ENCODE results near the gene OCSTAMP.
A peak's percentile ranks its signal among the peaks of the same experiment; 100 is the strongest.

Gene OCSTAMP

DNA sequence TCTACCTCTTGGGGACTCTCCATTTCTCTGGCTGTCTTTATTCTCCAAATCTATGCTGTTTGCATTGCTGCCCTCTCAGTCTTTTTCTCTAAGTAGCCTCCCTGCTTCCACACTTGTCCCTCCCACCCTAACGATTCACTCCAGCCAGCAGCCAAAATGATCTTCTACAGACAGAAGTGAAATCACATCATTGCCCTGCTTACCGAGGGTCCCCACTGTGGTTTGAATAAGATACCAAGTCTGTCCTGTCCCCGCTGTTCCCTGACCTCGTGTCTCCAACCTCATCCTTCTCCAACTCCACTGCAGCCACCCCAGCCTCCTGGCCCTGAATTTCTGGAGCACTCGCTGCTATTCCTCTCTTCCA is 11.5 kb upstream of the OCSTAMP start:
- H3K4me3 ChIP-seq (replicated peaks; ENCODE audit: low read depth, low read length): no peak overlapping the region
- TF ChIP-seq, protein P1, sequence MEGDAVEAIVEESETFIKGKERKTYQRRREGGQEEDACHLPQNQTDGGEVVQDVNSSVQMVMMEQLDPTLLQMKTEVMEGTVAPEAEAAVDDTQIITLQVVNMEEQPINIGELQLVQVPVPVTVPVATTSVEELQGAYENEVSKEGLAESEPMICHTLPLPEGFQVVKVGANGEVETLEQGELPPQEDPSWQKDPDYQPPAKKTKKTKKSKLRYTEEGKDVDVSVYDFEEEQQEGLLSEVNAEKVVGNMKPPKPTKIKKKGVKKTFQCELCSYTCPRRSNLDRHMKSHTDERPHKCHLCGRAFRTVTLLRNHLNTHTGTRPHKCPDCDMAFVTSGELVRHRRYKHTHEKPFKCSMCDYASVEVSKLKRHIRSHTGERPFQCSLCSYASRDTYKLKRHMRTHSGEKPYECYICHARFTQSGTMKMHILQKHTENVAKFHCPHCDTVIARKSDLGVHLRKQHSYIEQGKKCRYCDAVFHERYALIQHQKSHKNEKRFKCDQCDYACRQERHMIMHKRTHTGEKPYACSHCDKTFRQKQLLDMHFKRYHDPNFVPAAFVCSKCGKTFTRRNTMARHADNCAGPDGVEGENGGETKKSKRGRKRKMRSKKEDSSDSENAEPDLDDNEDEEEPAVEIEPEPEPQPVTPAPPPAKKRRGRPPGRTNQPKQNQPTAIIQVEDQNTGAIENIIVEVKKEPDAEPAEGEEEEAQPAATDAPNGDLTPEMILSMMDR (IDR thresholded peaks at IDR 0.05; ENCODE audit: low read length, missing control alignments): no peak
- no peak for DNase-seq (ENCODE audit: low read depth)

DNA sequence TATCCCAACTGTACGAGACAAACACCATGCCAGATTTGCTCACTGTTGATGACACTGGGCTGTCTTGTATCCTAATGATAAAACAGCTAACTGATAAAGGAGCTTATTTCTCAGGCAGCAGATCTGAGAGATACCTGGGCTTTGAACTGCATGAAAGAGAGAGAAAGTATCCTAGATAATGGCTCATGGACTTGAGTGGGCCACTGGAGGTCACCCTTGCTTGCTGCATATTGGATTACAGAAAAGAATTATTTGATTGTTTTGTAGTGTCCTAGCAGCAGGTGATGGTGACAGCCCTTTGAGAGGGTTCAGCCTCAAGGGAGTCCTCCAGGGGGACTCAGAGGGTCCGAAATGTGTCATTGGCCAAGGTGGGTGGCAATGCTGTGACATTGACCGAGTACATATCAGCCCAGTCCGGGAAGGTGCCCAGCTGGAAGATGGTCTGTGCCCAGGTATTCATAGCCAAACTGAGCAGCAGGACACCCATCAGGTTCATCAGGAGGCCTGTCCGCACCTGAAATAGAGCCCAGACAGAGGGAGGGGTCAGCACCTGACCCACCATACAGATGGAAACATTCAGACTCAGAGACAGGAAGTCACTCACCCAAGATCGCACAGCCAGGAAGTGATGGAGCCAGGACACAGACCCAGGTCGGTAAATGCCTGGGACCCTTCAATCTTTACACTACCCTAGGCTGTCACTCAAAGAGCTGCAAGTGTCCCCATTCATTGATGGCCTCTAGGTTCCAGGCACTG is 9.4 kb upstream of the OCSTAMP start:
- no peak for DNase-seq (ENCODE audit: low read depth)
- H3K4me3 ChIP-seq (replicated peaks; ENCODE audit: low read depth, low read length): no peak overlapping the region
- TF ChIP-seq, protein P1 (IDR thresholded peaks at IDR 0.05; ENCODE audit: low read length, missing control alignments): no peak

DNA sequence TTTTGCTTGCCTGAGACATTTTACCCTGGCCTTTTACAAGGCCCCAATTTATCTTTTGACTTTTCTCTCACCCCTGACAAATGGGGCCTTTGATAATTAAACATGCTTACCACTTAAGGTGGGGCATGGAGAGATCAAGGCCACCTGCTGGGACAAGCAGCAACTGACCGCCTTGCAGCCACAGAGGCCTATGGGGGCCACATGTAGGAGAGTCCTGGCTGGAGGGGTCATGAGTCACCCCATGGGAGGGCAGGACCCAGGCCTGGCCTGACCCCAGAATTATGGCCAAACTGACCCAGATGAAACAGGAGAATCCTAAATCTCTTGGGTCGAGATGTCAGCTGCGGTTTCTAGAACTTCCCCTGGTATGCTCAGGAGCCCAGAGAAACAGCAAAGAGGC is 8.5 kb upstream of the OCSTAMP start:
- DNase-seq (ENCODE audit: low read depth): no peak
- TF ChIP-seq, protein P1 (IDR thresholded peaks at IDR 0.05; ENCODE audit: low read length, missing control alignments): no peak
- no peak overlapping the region for H3K4me3 ChIP-seq (replicated peaks; ENCODE audit: low read depth, low read length)

DNA sequence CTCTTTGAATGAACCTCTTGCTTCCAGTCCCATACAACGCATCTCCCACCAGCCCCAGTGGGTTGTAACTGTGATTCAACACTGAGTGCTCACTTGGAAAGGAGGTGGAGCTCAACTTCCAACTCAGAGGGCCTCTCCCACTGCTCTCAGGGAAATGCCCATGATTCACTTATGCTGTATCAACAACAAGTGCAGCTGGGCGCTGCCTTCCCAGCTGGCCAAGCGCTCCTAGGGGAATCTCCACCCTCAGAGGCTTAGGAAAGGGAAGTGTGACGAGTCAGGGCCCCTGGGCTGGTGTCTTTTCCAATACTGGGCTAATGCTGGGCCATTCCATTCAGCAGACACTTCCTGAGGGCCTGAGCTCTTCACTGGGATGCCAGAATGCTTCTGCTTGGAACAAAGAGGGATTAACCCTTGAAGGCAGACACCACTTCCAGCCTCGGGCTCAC is 8.1 kb upstream of the OCSTAMP start:
- no peak overlapping the region for H3K4me3 ChIP-seq (replicated peaks; ENCODE audit: low read depth, low read length)
- peak; percentile 76 for DNase-seq (ENCODE audit: low read depth)
- TF ChIP-seq, protein P1 (IDR thresholded peaks at IDR 0.05; ENCODE audit: low read length, missing control alignments): no peak

DNA sequence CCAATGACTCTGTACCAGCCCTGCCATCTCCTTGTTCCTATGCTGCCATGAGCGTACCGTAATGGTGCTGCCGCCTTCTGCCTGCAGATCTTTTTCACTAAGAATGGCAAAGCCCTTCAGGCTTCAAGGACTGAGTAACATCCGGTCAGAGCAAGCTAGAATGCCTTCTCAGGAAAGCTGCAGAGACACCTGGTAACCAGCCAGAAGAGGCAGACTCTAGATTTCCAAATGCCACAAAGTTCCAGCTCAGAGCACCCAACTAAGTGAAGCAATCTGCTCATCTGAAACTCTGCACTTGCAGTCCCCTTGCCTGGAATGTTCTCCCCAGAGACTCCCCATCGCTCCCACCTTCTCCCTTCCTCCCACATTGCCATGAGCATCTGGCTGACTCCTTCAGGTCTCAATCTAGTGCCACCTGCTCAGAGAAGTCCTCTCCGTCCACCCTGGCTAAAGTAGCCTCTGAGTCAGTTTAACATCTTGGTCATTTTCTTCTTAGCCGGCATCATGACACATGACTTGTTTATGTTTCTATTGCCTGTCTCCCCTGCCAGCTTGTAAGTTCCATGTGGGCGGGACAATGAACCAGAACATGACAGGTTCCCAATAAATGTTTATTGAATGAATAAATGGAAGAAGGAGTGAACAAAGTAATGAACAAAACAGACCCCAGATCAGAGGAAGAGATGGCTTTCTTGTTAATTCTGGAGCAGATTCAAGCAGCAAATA is 6.9 kb upstream of the OCSTAMP start:
- TF ChIP-seq, protein P1 (IDR thresholded peaks at IDR 0.05; ENCODE audit: low read length, missing control alignments): no peak
- DNase-seq (ENCODE audit: low read depth): peak; percentile 67
- H3K4me3 ChIP-seq (replicated peaks; ENCODE audit: low read depth, low read length): no peak overlapping the region

DNA sequence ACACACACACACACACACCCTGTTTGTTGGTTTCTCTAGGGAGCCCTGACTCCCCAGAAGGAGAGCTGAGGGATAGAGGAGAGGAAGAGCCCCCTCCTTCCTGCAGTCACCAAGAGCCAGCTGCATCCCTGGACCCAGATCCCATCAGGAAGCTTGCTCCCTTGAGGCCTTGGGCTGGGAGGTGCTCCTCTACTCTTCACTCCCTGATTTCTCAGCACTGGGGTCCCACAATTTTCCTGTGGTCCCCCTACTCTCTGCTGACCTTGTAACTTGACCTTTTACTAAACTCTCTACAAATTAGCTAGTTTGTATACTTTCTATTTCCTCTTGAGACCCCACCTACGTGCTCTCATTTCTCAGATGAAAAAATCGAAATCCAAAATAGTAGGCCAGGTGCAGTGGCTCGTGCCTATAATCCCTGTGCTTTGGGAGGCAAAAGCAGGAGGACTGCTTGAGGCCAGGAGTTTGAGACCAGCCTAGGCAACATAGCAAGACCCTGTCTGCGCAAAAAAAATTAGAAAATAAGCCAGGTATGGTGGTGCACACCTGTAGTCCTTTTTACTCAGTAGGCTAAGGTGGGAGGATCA is 5.0 kb upstream of the OCSTAMP start:
- no peak for DNase-seq (ENCODE audit: low read depth)
- no peak overlapping the region for H3K4me3 ChIP-seq (replicated peaks; ENCODE audit: low read depth, low read length)
- TF ChIP-seq, protein P1 (IDR thresholded peaks at IDR 0.05; ENCODE audit: low read length, missing control alignments): no peak
